Measurements from ENCODE around the gene PRSS22. TPM values are rescaled to one million over a fixed set of nuclear protein-coding genes. Genes with fewer than 3 reads are reported as not detected.

The PRSS22 gene
- total and polyA plus RNA-seq, 10 of the 15 experiments (the other 5 are each of a cell fraction or from before 2014, with no cell fraction given) = not detected

- no peak for TF ChIP-seq E4F1 (IDR thresholded peaks at IDR 0.05; ENCODE audit: borderline replicate concordance, partially characterized antibody)
Observed at GRCh38 chr16:2841606-2842339, 16.2 kb downstream of the PRSS22 start (continued).

GRCh38 chr16:2840914-2841313 is 17.1 kb downstream of the PRSS22 start:
- Histone ChIP-seq H3K4me3 (no peak overlapping the region), H3K4me1 (ENCODE audit: control insufficient read depth, insufficient read depth, low read length) (peaks cover 9% of the 10 kb centered on the region; the same call in 1 of the 2 replicates), H3K27me3 (replicated peaks in 1 of 2; ENCODE audit: control insufficient read depth in 2 of 2, insufficient read depth in 2 of 2, low read length in 1 of 2) (no peaks in the 10 kb centered on the region), H2AFZ (ENCODE audit: control insufficient read depth, low read depth, low read length) (no peak overlapping the region), H3K9me3 (replicated peaks; ENCODE audit: control insufficient read depth, insufficient read depth, low read length) (peaks cover 3% of the 10 kb centered on the region; the same call in 1 of the 3 replicates), H3K4me2 (ENCODE audit: control insufficient read depth, insufficient read depth) (no peak overlapping the region), H4K20me1 (ENCODE audit: control insufficient read depth, insufficient read depth) (no peaks in the 10 kb centered on the region), H3K79me2 (ENCODE audit: control insufficient read depth, insufficient read depth, low read length) (no peaks in the 10 kb centered on the region), H3K27ac (ENCODE audit: control insufficient read depth, insufficient read depth) (no peak overlapping the region), H3K36me3 (ENCODE audit: control insufficient read depth in 2 of 2, insufficient read depth in 2 of 2, low read length in 1 of 2) (no peaks in the 10 kb centered on the region), H3K9ac (ENCODE audit: control insufficient read depth, insufficient read depth, low read length) (no peak overlapping the region)
- SMC1A ChIA-PET (ENCODE audit: uncharacterized antibody, unreplicated experiment) = no interaction called here
- RAD21 ChIA-PET (ENCODE audit: unreplicated experiment) = interaction anchor here (3.1 kb wide), 1 partner anchor 27 kb away, joined by 26 read pairs; no protein-coding TSS in a partner anchor
- CTCF ChIA-PET = interaction anchor here (3.1 kb wide), 1 partner anchor 27 kb away, joined by 22 read pairs; no protein-coding TSS in a partner anchor
- FAIRE-seq (no peak), DNase-seq (ENCODE audit: low read depth, low spot score) (no peak), ATAC-seq (no peak)
- in situ Hi-C loops (cut with MboI) (no loop called here), intact Hi-C loops (cut with micrococcal nuclease; ENCODE audit: unreplicated experiment) (no loop called here)
- WGBS (ENCODE audit: insufficient coverage, insufficient replicate concordance, low lambda C conversion rate, missing lambda C conversion rate) = 45% methylated on average over 12 of the region's 12 CpGs
- no peak for TF ChIP-seq HDGF (IDR thresholded peaks at IDR 0.05)
- no peak for TF ChIP-seq NKRF (conservative IDR thresholded peaks at IDR 0.05)
- no peak for TF ChIP-seq POLR2AphosphoS5 (IDR thresholded peaks at IDR 0.05; ENCODE audit: low read length)
- BruUV-seq (replicated peaks) = no TSS peak
- POLR2A ChIA-PET = no interaction called here

Data from GM12878 (cell line).